Sigmoid colon (tissue), 4 donors: ENCODE measurements around the gene SAMD4A.

ENCODE experiments used
- CTCF ChIP-seq, 4 experiments: fragments of 450-650 bp in 3 of 4; fragments of 200-600 bp in 1 of 4; IDR thresholded peaks; one replicate each; pipeline ENCODE4 v1.5.1; 2016 to 2019; ENCODE audit warnings: antibody characterized with exemption in 4 of 4, mild to moderate bottlenecking in 3 of 4, moderate library complexity in 2 of 4
- EP300 ChIP-seq, 4 donors: sonication (generic); formaldehyde crosslinking; IDR thresholded peaks; one replicate each; pipeline ENCODE4 v1.6.1; 2017; ENCODE audit warnings: antibody characterized with exemption in 4 of 4
- POLR2A ChIP-seq, 2 donors: fragments of 450-650 bp; IDR thresholded peaks; one replicate each; pipeline ENCODE4 v1.6.1; 2016; ENCODE audit warnings: antibody characterized with exemption in 2 of 2, mild to moderate bottlenecking in 2 of 2, moderate library complexity in 2 of 2
- POLR2AphosphoS5 ChIP-seq, 4 donors: sonication (generic); formaldehyde crosslinking; IDR thresholded peaks; one replicate each; pipeline ENCODE4 v1.6.1; 2017; ENCODE audit warnings: antibody characterized with exemption in 4 of 4

GRCh38 chr14:54734966-54735365 is 168.0 kb downstream of the SAMD4A start:
- TF ChIP-seq CTCF (IDR thresholded peaks at IDR 0.05), result no peak
- TF ChIP-seq POLR2A (IDR thresholded peaks at IDR 0.05), result no peak
- TF ChIP-seq EP300 (IDR thresholded peaks at IDR 0.05), result no peak
- no peak for TF ChIP-seq POLR2AphosphoS5 (IDR thresholded peaks at IDR 0.05)
